H1 (cell line): ENCODE results near the gene CD40LG. TPM values are rescaled to one million over a fixed set of nuclear protein-coding genes. Genes with fewer than 3 reads are reported as not detected.

Experiments
- CBX5 ChIP-seq: fragments of 300-800, 300-1000 bp; sonication (generic); IDR thresholded peaks from 2 replicates; pipeline ENCODE4 v1.7.1; 2016; ENCODE audit warnings: antibody characterized with exemption, low read length, low read depth
- CHD2 ChIP-seq: IDR thresholded peaks from 2 replicates; pipeline ENCODE4 v1.6.1; 2012; ENCODE audit warnings: low read length, improper control_type of control experiment
- GTF2F1 ChIP-seq: IDR thresholded peaks from 2 replicates; pipeline ENCODE4 v1.6.1; 2012; ENCODE audit warnings: low read depth, low read length, improper control_type of control experiment, borderline replicate concordance
- POLR2A ChIP-seq, 2 experiments: IDR thresholded peaks; 1 replicate in 1 of 2; 2 replicates in 1 of 2; pipeline ENCODE4 v1.6.1; 2011; ENCODE audit warnings: low read depth in 2 of 2, low read length in 2 of 2, mild to moderate bottlenecking in 2 of 2; ENCODE audit errors: control extremely low read depth in 1 of 2
- POLR2AphosphoS5 ChIP-seq: IDR thresholded peaks from 2 replicates; pipeline ENCODE4 v1.6.1; 2011; ENCODE audit warnings: low read depth, low read length
- RAD21 ChIP-seq, 2 experiments: IDR thresholded peaks in 1 of 2; conservative IDR thresholded peaks in 1 of 2; 2 replicates each; pipeline ENCODE4 v1.6.1; 2011; ENCODE audit warnings: low read depth in 2 of 2, low read length in 2 of 2, improper control_type of control experiment in 1 of 2, inconsistent platforms in 1 of 2, mild to moderate bottlenecking in 1 of 2, moderate library complexity in 1 of 2
- RBBP5 ChIP-seq: IDR thresholded peaks from 2 replicates; pipeline ENCODE4 v1.7.1; 2012; ENCODE audit warnings: low read depth, mild to moderate bottlenecking, inconsistent platforms, low read length, moderate library complexity, borderline replicate concordance
- SAP30 ChIP-seq: fragments of 300-600 bp; sonication (generic); IDR thresholded peaks from 2 replicates; pipeline ENCODE4 v1.7.1; 2012; ENCODE audit warnings: low read length, moderate library complexity, mild to moderate bottlenecking, inconsistent platforms; ENCODE audit not compliant: insufficient read depth, insufficient replicate concordance
- ZNF274 ChIP-seq: IDR thresholded peaks from 2 replicates; pipeline ENCODE4 v1.7.0; 2012; ENCODE audit warnings: low read length, borderline replicate concordance; ENCODE audit errors: extremely low read depth
- polyA plus RNA-seq, 7 experiments: library from polyadenylated mRNA; depleted of rRNA in 3 of 7; stranded (reverse) in 5 of 7; unstranded in 2 of 7; fragments of >200 nt in 5 of 7; fragments of 200-250 nt in 2 of 7; gene quantifications; 1 replicate in 5 of 7; 2 replicates in 1 of 7; 4 replicates in 1 of 7; pipeline versions ENCODE4 v1.2.1 to v1.2.3, GENCODE V29; 2011 to 2013; ENCODE audit warnings: missing spikeins in 2 of 7, mixed read lengths in 2 of 7
- total RNA-seq: library from RNA; stranded (reverse); fragmentation: NEBNext Ultra II Directional; extraction: Animal tissue kit (Norgen Biotek cat#: 25700); gene quantifications from 2 replicates; pipeline ENCODE4 v1.2.1, GENCODE V29; 2021

CD40LG gene
- total and polyA plus RNA-seq, 2 of the 8 experiments (the other 6 are each of a cell fraction or from before 2014, with no cell fraction given), result not detected

DNA sequence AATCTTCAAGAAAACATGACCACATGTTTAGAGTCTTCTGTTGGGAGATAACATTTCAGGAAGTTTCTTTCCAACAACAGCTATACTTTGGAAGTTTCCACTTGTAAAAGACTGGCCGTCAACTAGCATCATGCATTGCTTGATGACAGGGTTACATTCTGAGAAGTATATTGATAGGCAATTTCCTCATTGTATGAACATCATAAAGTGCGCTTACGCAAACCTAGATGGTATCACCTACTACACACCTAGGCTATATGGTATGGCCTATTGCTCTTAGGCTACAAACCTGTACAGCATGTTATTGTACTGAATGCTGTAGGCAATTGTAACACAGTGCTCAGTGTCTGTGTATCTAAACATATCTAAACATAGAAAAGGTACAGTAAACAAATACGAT lies 25.4 kb upstream of the CD40LG start (continued):
- no peak for TF ChIP-seq GTF2F1
- TF ChIP-seq CBX5, result no peak
- TF ChIP-seq CHD2, result no peak
- no peak for TF ChIP-seq POLR2AphosphoS5
- no peak for TF ChIP-seq POLR2A (IDR thresholded peaks at IDR 0.05; ENCODE audit: control extremely low read depth in 1 of 2, low read depth in 2 of 2, low read length in 2 of 2)
- TF ChIP-seq SAP30, result no peak
- no peak for TF ChIP-seq RAD21 (IDR thresholded peaks at IDR 0.05 in 1 of 2, conservative IDR thresholded peaks at IDR 0.05 in 1 of 2; ENCODE audit: low read depth in 2 of 2, low read length in 2 of 2)
- no peak for TF ChIP-seq RBBP5
- no peak for TF ChIP-seq ZNF274
